Purkinje cell (primary cell): ENCODE measurements around the gene ALKBH8. TPM values are rescaled to one million over a fixed set of nuclear protein-coding genes. Genes with fewer than 3 reads are reported as not detected.

Source experiments
- polyA plus RNA-seq: library from polyadenylated mRNA; unstranded; fragments of >200 nt; fragmentation: Nextera tagmentation; gene quantifications from 2 replicates; pipeline ENCODE4 v1.2.1, GENCODE V29; 2014

ALKBH8 gene
- 4.6 and 5.3 TPM in 2 replicates for polyA plus RNA-seq

GRCh38 chr11:107565219-107565937, at the start of gene ALKBH8:
ALKBH8 (minus strand) TSS chr11:107565735; CDS start chr11:107560893, 4,842 bp downstream.

GRCh38 chr11:107590460-107591377, 25.2 kb upstream of the ALKBH8 start, which contains the start of gene ELMOD1:
ELMOD1 (plus strand) TSS chr11:107591147; CDS start chr11:107618190, 27,043 bp downstream.

GRCh38 chr11:107457558-107458271, 107.8 kb downstream of the ALKBH8 start, which contains the start of gene CWF19L2:
CWF19L2 (minus strand) TSS chr11:107457825; CDS start chr11:107457816, 9 bp downstream.

Other genes starting within 250 kb of the ALKBH8 start
- gene CWF19L2, start 107.9 kb downstream of the ALKBH8 start, polyA plus RNA-seq: 12.2 and 13.8 TPM in 2 replicates
- 495 and 614 TPM in 2 replicates for gene ELMOD1, start 25.4 kb upstream of the ALKBH8 start, polyA plus RNA-seq
- 12.9 TPM in 1 of 2 replicates, not detected in the other for gene SLN, start 146.3 kb upstream of the ALKBH8 start, polyA plus RNA-seq